PC-9 (cell line): ENCODE measurements around the gene WNT1. TPM values are rescaled to one million over a fixed set of nuclear protein-coding genes. Genes with fewer than 3 reads are reported as not detected.
A peak's percentile ranks its signal among the peaks of the same experiment; 100 is the strongest.

Source experiments
- BruUV-seq: library from RNA; stranded (reverse); fragments of 400-500 nt; replicated peaks from 2 replicates; lab custom pipeline; 2021; lab: Mats Ljungman, UMichigan
- CTCF ChIA-PET: fragments of 300-600 bp; sonication (Branson Sonifier 250); formaldehyde crosslinking; loops from one replicate; lab custom pipeline; 2022; ENCODE audit warnings: antibody characterized with exemption; lab: Charles Lee
- POLR2A ChIA-PET: fragments of 300-600 bp; sonication (Branson Sonifier 250); formaldehyde crosslinking; loops from one replicate; lab custom pipeline; 2022; ENCODE audit warnings: antibody characterized with exemption; ENCODE audit not compliant: unreplicated experiment; lab: Charles Lee
- DNase-seq, 2 experiments: peaks; one replicate each; pipeline versions ENCODE4 v3.0.0 to v3.0.0-alpha.2; 2015 to 2022; ENCODE audit warnings: mixed read lengths in 1 of 2
- H2AFZ ChIP-seq: fragments of 200-600 bp; sonication (generic); 2 replicates; pipeline ENCODE4 v1.8.1; 2017; ENCODE audit warnings: antibody characterized with exemption
- H3F3A ChIP-seq: fragments of 200-600 bp; sonication (generic); 2 replicates; pipeline ENCODE4 v1.8.1; 2017; ENCODE audit warnings: antibody characterized with exemption, mild to moderate bottlenecking, low read depth; ENCODE audit not compliant: insufficient read depth
- H3K27ac ChIP-seq: fragments of 200-600 bp; sonication (generic); 2 replicates; pipeline ENCODE4 v1.6.1; 2016; ENCODE audit warnings: mixed run types
- H3K27me3 ChIP-seq: fragments of 200-600 bp; sonication (generic); 2 replicates; pipeline ENCODE4 v1.6.1; 2016; ENCODE audit warnings: low read depth, mixed run types; ENCODE audit not compliant: insufficient read depth
- H3K36me3 ChIP-seq: fragments of 200-600 bp; sonication (generic); 2 replicates; pipeline ENCODE4 v1.6.1; 2016; ENCODE audit warnings: low read depth, mixed run types
- H3K4me1 ChIP-seq: fragments of 200-600 bp; sonication (generic); replicated peaks from 2 replicates; pipeline ENCODE4 v1.6.1; 2016; ENCODE audit warnings: mixed run types; ENCODE audit not compliant: insufficient read depth
- H3K4me2 ChIP-seq: fragments of 200-600 bp; sonication (generic); 2 replicates; pipeline ENCODE4 v1.6.1; 2017; ENCODE audit warnings: mixed run types
- H3K4me3 ChIP-seq: fragments of 200-600 bp; sonication (generic); 2 replicates; pipeline ENCODE4 v1.6.1; 2016; ENCODE audit warnings: mixed run types
- H3K79me2 ChIP-seq: fragments of 200-600 bp; sonication (generic); 2 replicates; pipeline ENCODE4 v1.6.1; 2017; ENCODE audit warnings: low read depth, mixed run types
- H3K9me2 ChIP-seq: fragments of 200-600 bp; sonication (generic); 2 replicates; pipeline ENCODE4 v1.8.1; 2017; ENCODE audit warnings: mild to moderate bottlenecking; ENCODE audit not compliant: insufficient read depth
- H3K9me3 ChIP-seq: fragments of 200-600 bp; sonication (generic); 2 replicates; pipeline ENCODE4 v1.8.1; 2016; ENCODE audit warnings: low read depth; ENCODE audit not compliant: insufficient read depth
- H4K20me1 ChIP-seq: fragments of 200-600 bp; sonication (generic); 2 replicates; pipeline ENCODE4 v1.8.1; 2017; ENCODE audit not compliant: insufficient read depth
- EZH2 ChIP-seq: fragments of 200-600 bp; sonication (generic); IDR thresholded peaks from 2 replicates; pipeline ENCODE4 v1.8.0; 2017; ENCODE audit warnings: antibody characterized with exemption, low read depth
- intact Hi-C: fragments of 100-400 bp; cut with micrococcal nuclease; formaldehyde crosslinking; loops from one replicate; pipeline ENCODE4 v1.10.0; 2022; ENCODE audit not compliant: unreplicated experiment
- total RNA-seq: library from RNA; stranded (reverse); gene quantifications from 2 replicates; pipeline ENCODE4 v1.2.3, GENCODE V29; 2021
- TF ChIP-seq, protein P1 (sequence below): fragments of 200-600 bp; sonication (generic); conservative IDR thresholded peaks from 2 replicates; pipeline ENCODE4 v1.6.1; 2017; ENCODE audit warnings: mixed run types, antibody characterized with exemption, mild to moderate bottlenecking, moderate library complexity

Gene WNT1
- total RNA-seq, 1 experiment from 2014 or later, result not detected

DNA sequence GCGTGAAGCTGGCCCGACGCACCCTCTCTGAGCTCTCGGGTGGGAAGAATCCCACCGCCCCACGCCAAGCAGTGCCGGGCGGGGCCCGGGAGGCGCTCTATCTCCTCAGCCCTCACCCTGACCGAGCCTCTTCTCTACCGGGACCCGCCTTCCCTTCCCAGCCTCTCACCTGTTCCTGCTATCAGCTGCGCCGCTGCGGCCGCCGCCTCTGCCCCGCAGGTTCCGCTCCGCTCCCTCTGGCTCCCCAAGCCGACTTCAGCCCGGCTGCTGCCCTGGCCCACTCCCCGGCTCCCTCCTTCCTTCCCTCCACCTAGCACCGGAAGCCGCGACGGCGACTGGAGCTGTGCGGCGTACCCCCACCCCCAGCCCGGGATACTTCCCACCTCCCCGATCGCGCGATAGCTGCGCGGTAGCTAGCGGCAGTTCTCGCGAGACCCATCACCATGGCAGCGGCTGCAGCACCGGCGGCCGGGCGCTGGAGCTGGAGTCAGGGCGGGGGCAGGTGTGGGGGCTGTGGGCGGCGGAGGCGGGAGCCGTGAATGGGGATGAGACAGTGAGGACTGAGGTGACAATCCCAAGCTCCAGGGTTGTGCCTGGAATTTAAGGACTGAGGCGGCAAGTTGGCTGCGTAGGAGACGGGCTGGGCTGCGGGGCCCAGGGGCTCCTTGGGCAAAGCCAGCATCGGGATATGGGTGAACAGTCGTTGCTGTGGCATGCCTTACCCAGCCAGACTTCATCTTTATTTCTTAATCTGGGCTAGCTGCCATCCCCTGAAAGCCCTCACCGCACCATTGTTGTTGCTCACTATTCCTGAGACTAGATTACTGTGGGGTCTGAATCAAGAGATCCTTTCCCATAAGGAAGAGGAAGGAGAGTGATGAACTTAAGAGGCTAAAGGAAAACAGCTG, 20.7 kb upstream of the WNT1 start, which contains the start of gene ARF3:
TSS of gene ARF3 (minus strand) at position 347 of the 908 bp plus-strand sequence. CDS start 16,392 bp downstream, outside the sequence.
- no peaks in the 10 kb centered on the region for H3K27me3 ChIP-seq
- DNase-seq, result peak; percentile 82 to 95
- peak within 1 kb of the TSS; percentile 92 for H2AFZ ChIP-seq
- no peaks in the 10 kb centered on the region for H3K9me3 ChIP-seq
- H4K20me1 ChIP-seq, result peaks cover 39% of the 10 kb centered on the region
- no TSS peak for BruUV-seq
- POLR2A ChIA-PET, result interaction anchor here (0.6 to 1.0 kb wide), 4 partner anchors 14 to 1179 kb away, joined by 4 to 21 read pairs (median 7); partner anchors contain the start of gene WNT10B
- peaks cover 24% of the 10 kb centered on the region for H3K4me1 ChIP-seq
- intact Hi-C loops, result no loop called here
- H3K36me3 ChIP-seq, result peaks cover 26% of the 10 kb centered on the region
- H3K4me3 ChIP-seq, result peak within 1 kb of the TSS; percentile 69
- H3K4me2 ChIP-seq, result peak within 1 kb of the TSS; percentile 92
- H3K79me2 ChIP-seq, result peaks cover 47% of the 10 kb centered on the region
- no peaks in the 10 kb centered on the region for H3K9me2 ChIP-seq
- TF ChIP-seq, protein P1, sequence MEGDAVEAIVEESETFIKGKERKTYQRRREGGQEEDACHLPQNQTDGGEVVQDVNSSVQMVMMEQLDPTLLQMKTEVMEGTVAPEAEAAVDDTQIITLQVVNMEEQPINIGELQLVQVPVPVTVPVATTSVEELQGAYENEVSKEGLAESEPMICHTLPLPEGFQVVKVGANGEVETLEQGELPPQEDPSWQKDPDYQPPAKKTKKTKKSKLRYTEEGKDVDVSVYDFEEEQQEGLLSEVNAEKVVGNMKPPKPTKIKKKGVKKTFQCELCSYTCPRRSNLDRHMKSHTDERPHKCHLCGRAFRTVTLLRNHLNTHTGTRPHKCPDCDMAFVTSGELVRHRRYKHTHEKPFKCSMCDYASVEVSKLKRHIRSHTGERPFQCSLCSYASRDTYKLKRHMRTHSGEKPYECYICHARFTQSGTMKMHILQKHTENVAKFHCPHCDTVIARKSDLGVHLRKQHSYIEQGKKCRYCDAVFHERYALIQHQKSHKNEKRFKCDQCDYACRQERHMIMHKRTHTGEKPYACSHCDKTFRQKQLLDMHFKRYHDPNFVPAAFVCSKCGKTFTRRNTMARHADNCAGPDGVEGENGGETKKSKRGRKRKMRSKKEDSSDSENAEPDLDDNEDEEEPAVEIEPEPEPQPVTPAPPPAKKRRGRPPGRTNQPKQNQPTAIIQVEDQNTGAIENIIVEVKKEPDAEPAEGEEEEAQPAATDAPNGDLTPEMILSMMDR, result no peak
- no peak for TF ChIP-seq EZH2
- H3K27ac ChIP-seq, result peak within 1 kb of the TSS; percentile 33
- CTCF ChIA-PET, result interaction anchor here (0.6 to 1.4 kb wide), 6 partner anchors 9 to 935 kb away, joined by 3 to 11 read pairs (median 4); no protein-coding TSS in a partner anchor
- peaks cover 25% of the 10 kb centered on the region; the same call in 1 of the 2 replicates for H3F3A ChIP-seq

DNA sequence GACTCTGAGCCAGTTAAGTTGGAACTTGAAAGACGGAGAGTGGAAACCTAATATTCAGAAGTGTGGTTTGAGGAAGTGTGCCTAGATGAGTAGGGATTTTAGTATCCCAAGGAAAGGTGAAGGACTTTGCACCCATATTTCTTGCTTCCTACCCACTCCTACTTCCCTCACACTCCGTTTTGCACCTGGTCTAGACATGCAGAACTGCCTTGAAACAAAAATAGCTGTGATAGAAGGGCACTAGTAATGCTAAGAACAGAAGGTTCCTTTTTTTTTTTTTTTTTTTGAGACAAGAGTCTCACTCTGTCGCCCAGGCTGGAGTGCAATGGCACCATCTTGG, 20.1 kb upstream of the WNT1 start:
- no peaks in the 10 kb centered on the region for H3K27me3 ChIP-seq
- no peaks in the 10 kb centered on the region for H3K9me2 ChIP-seq
- H3F3A ChIP-seq, result peaks cover 23% of the 10 kb centered on the region; the same call in 1 of the 2 replicates
- CTCF ChIA-PET, result interaction anchor here (0.7 to 1.4 kb wide), 2 partner anchors 19 to 30 kb away, joined by 6 to 11 read pairs; no protein-coding TSS in a partner anchor
- intact Hi-C loops, result no loop called here
- no peak for DNase-seq
- TF ChIP-seq, protein P1, result no peak
- no peak for TF ChIP-seq EZH2
- no peak overlapping the region for H3K27ac ChIP-seq
- H3K9me3 ChIP-seq, result no peaks in the 10 kb centered on the region
- H2AFZ ChIP-seq, result peak overlapping the region; percentile 92
- peak overlapping the region; percentile 69 for H3K4me3 ChIP-seq
- peak overlapping the region; percentile 92 for H3K4me2 ChIP-seq
- POLR2A ChIA-PET, result interaction anchor here (0.6 to 1.0 kb wide), 2 partner anchors 56 to 101 kb away, joined by 4 to 21 read pairs; no protein-coding TSS in a partner anchor
- H3K4me1 ChIP-seq, result peaks cover 24% of the 10 kb centered on the region
- H3K79me2 ChIP-seq, result peaks cover 41% of the 10 kb centered on the region
- BruUV-seq, result no TSS peak
- peaks cover 32% of the 10 kb centered on the region for H4K20me1 ChIP-seq
- H3K36me3 ChIP-seq, result peaks cover 20% of the 10 kb centered on the region

DNA sequence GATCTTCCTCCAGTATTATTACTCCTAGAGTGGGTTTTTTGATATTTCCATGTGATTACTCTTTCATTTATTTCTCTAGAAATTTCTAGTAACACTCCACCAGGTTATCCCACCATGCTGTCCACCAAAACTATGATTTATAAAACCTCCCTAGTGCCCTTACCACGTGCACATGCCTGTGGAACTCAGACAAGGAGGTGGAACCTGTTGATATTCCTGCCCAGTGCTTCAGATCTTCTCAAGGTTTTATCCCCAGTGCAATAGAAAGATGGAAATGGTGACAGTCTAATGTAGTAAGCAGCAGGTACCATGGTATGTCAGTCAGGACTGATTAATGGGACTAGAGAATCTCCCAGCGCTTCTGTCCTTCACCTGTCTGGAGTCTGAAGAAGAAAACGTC, 17.3 kb upstream of the WNT1 start:
- Histone ChIP-seq H3K9me2 (no peaks in the 10 kb centered on the region), H3K4me2 (no peak overlapping the region), H3K27ac (no peak overlapping the region), H2AFZ (no peak overlapping the region), H4K20me1 (peaks cover 4% of the 10 kb centered on the region), H3F3A (peaks cover 8% of the 10 kb centered on the region; the same call in 1 of the 2 replicates), H3K27me3 (no peaks in the 10 kb centered on the region), H3K4me3 (no peak overlapping the region), H3K9me3 (no peaks in the 10 kb centered on the region), H3K36me3 (peaks cover under 1% of the 10 kb centered on the region; the same call in 1 of the 2 replicates), H3K79me2 (peaks cover 13% of the 10 kb centered on the region), H3K4me1 (peaks cover 10% of the 10 kb centered on the region)
- no peak for TF ChIP-seq EZH2
- TF ChIP-seq, protein P1, result no peak
- intact Hi-C loops, result no loop called here
- no peak for DNase-seq
- ChIA-PET CTCF (no interaction called here), POLR2A (no interaction called here)
- no TSS peak for BruUV-seq
